H9 (cell line): ENCODE results near the gene MARF1. TPM values are rescaled to one million over a fixed set of nuclear protein-coding genes. Genes with fewer than 3 reads are reported as not detected.

ENCODE experiments used
- DNase-seq: peaks from one replicate; pipeline ENCODE4 v3.0.0-alpha.2; 2017
- H2AFZ ChIP-seq: one replicate; pipeline ENCODE4 v1.6.1; 2013; ENCODE audit warnings: mild to moderate bottlenecking, low read length, control low read depth, moderate library complexity
- H2AK5ac ChIP-seq: 2 replicates; pipeline ENCODE4 v1.6.1; 2013; ENCODE audit warnings: low read length, control low read depth, mixed read lengths; ENCODE audit not compliant: insufficient read length
- H2BK120ac ChIP-seq: one replicate; pipeline ENCODE4 v1.6.1; 2013; ENCODE audit warnings: low read depth, mild to moderate bottlenecking, low read length, control low read depth, inconsistent platforms; ENCODE audit not compliant: poor library complexity, severe bottlenecking
- H2BK12ac ChIP-seq: 2 replicates; pipeline ENCODE4 v1.6.1; 2013; ENCODE audit warnings: low read length, control low read depth, mixed read lengths, low read depth; ENCODE audit not compliant: insufficient read length
- H2BK15ac ChIP-seq: 2 replicates; pipeline ENCODE4 v1.6.1; 2013; ENCODE audit warnings: low read depth, low read length, control low read depth
- H2BK20ac ChIP-seq: one replicate; pipeline ENCODE4 v1.6.1; 2013; ENCODE audit warnings: low read depth, mild to moderate bottlenecking, low read length, control low read depth, inconsistent platforms; ENCODE audit not compliant: poor library complexity, severe bottlenecking
- H2BK5ac ChIP-seq: 2 replicates; pipeline ENCODE4 v1.6.1; 2013; ENCODE audit warnings: low read length, control low read depth, mixed read lengths; ENCODE audit not compliant: insufficient read length
- H3K14ac ChIP-seq: 2 replicates; pipeline ENCODE4 v1.6.1; 2013; ENCODE audit warnings: low read length, control low read depth; ENCODE audit not compliant: insufficient read depth
- H3K18ac ChIP-seq: 2 replicates; pipeline ENCODE4 v1.6.1; 2013; ENCODE audit warnings: low read depth, mild to moderate bottlenecking, mixed read lengths, low read length, control low read depth; ENCODE audit not compliant: insufficient read length
- H3K23ac ChIP-seq: 2 replicates; pipeline ENCODE4 v1.6.1; 2013; ENCODE audit warnings: low read length, control low read depth, mixed read lengths, low read depth; ENCODE audit not compliant: insufficient read length
- H3K23me2 ChIP-seq: 2 replicates; pipeline ENCODE4 v1.6.1; 2013; ENCODE audit warnings: low read depth, mild to moderate bottlenecking, mixed read lengths, low read length, control low read depth; ENCODE audit not compliant: insufficient read length, poor library complexity, severe bottlenecking
- H3K27ac ChIP-seq: 2 replicates; pipeline ENCODE4 v1.5.1; 2013; ENCODE audit warnings: low read length, control low read depth, mixed read lengths, low read depth; ENCODE audit not compliant: insufficient read length
- H3K27me3 ChIP-seq: 2 replicates; pipeline ENCODE4 v1.6.1; 2013; ENCODE audit warnings: low read length, control low read depth, inconsistent platforms; ENCODE audit not compliant: insufficient read depth
- H3K4ac ChIP-seq: 2 replicates; pipeline ENCODE4 v1.6.1; 2013; ENCODE audit warnings: low read depth, mild to moderate bottlenecking, control low read depth, inconsistent platforms, low read length, moderate library complexity
- H3K4me1 ChIP-seq: 2 replicates; pipeline ENCODE4 v1.6.1; 2013; ENCODE audit warnings: low read length, control low read depth, inconsistent platforms; ENCODE audit not compliant: insufficient read depth
- H3K4me2 ChIP-seq: 2 replicates; pipeline ENCODE4 v1.6.1; 2013; ENCODE audit warnings: low read length, control low read depth, mixed read lengths; ENCODE audit not compliant: insufficient read length, insufficient read depth
- H3K56ac ChIP-seq: 2 replicates; pipeline ENCODE4 v1.6.1; 2013; ENCODE audit warnings: low read depth, mild to moderate bottlenecking, mixed read lengths, low read length, control low read depth; ENCODE audit not compliant: insufficient read length
- H3K79me1 ChIP-seq: 2 replicates; pipeline ENCODE4 v1.6.1; 2013; ENCODE audit warnings: low read depth, mild to moderate bottlenecking, moderate library complexity, low read length, control low read depth, inconsistent platforms; ENCODE audit not compliant: insufficient read depth, poor library complexity, severe bottlenecking
- H3K79me2 ChIP-seq: 2 replicates; pipeline ENCODE4 v1.6.1; 2013; ENCODE audit warnings: low read length, control low read depth, inconsistent platforms; ENCODE audit not compliant: insufficient read depth
- H3K9ac ChIP-seq: 2 replicates; pipeline ENCODE4 v1.6.1; 2013; ENCODE audit warnings: low read length, control low read depth, mixed read lengths; ENCODE audit not compliant: insufficient read length; ENCODE audit errors: extremely low read depth
- H3K9me3 ChIP-seq: one replicate; pipeline ENCODE4 v1.6.1; 2013; ENCODE audit warnings: low read depth, low read length, inconsistent platforms; ENCODE audit not compliant: control insufficient read depth
- H3T11ph ChIP-seq: one replicate; pipeline ENCODE4 v1.6.1; 2013; ENCODE audit warnings: mild to moderate bottlenecking, low read length, control low read depth, inconsistent platforms
- H4K20me1 ChIP-seq: one replicate; pipeline ENCODE4 v1.6.1; 2013; ENCODE audit not compliant: control insufficient read depth, insufficient read length, insufficient read depth
- H4K5ac ChIP-seq: 2 replicates; pipeline ENCODE4 v1.6.1; 2013; ENCODE audit warnings: low read depth, mild to moderate bottlenecking, mixed read lengths, low read length, control low read depth; ENCODE audit not compliant: insufficient read length
- H4K8ac ChIP-seq: replicated peaks from 2 replicates; pipeline ENCODE4 v1.6.1; 2013; ENCODE audit warnings: low read length, control low read depth, mixed read lengths, low read depth; ENCODE audit not compliant: insufficient read length
- H4K91ac ChIP-seq: 2 replicates; pipeline ENCODE4 v1.6.1; 2013; ENCODE audit warnings: low read depth, mild to moderate bottlenecking, moderate library complexity, mixed read lengths, low read length, control low read depth; ENCODE audit not compliant: insufficient read length
- H3K27ac Mint-ChIP-seq, 3 experiments: 2 replicates in 2 of 3; 3 replicates in 1 of 3; pipeline ENCODE4 v1.8.0; 2020 to 2021; ENCODE audit warnings: mixed read lengths in 3 of 3, mild to moderate bottlenecking in 1 of 3, moderate library complexity in 1 of 3
- H3K27me3 Mint-ChIP-seq: 2 replicates; pipeline ENCODE4 v1.8.0; 2021; ENCODE audit warnings: low read depth, mild to moderate bottlenecking, moderate library complexity, mixed read lengths
- H3K36me3 Mint-ChIP-seq, 3 experiments: 2 replicates in 2 of 3; 3 replicates in 1 of 3; pipeline ENCODE4 v1.8.0; 2020 to 2021; ENCODE audit warnings: low read depth in 3 of 3, mixed read lengths in 3 of 3; ENCODE audit not compliant: insufficient read depth in 1 of 3
- H3K4me1 Mint-ChIP-seq, 2 experiments: 2 replicates each; pipeline ENCODE4 v1.8.0; 2020; ENCODE audit warnings: mixed read lengths in 2 of 2
- H3K4me3 Mint-ChIP-seq, 2 experiments: 2 replicates in 1 of 2; 3 replicates in 1 of 2; pipeline ENCODE4 v1.8.0; 2020 to 2021; ENCODE audit warnings: mild to moderate bottlenecking in 2 of 2, mixed read lengths in 2 of 2, moderate library complexity in 1 of 2
- H3K9me3 Mint-ChIP-seq, 2 experiments: 2 replicates in 1 of 2; 3 replicates in 1 of 2; pipeline ENCODE4 v1.8.0; 2020; ENCODE audit warnings: mild to moderate bottlenecking in 2 of 2, mixed read lengths in 2 of 2, moderate library complexity in 1 of 2
- WGBS: extraction: QIAGEN DNeasy Blood & Tissue Kit; methylation state at CpG from one replicate; pipeline ENCODE4 v1.1.7; 2013; ENCODE audit warnings: missing lambda C conversion rate, low lambda C conversion rate, mixed read lengths; ENCODE audit not compliant: insufficient read length; ENCODE audit errors: extremely low coverage; 5-methylcytosine and 5-hydroxymethylcytosine counted together
- total RNA-seq: library from RNA; stranded (reverse); gene quantifications from 2 replicates; pipeline ENCODE4 v1.2.1, GENCODE V29; 2021
- TF ChIP-seq, protein P1 (sequence below): fragments of 200-600 bp; sonication (generic); conservative IDR thresholded peaks from 3 replicates; pipeline ENCODE4 v1.8.0; 2021; ENCODE audit warnings: antibody characterized with exemption, mild to moderate bottlenecking

Gene MARF1
- total RNA-seq, 1 experiment from 2014 or later = 23.3 TPM

- Histone ChIP-seq H2AK5ac (no peak overlapping the region), H3K79me1 (peaks cover 3% of the 10 kb centered on the region), H4K20me1 (no peaks in the 10 kb centered on the region), H2BK15ac (no peak overlapping the region), H3K14ac (no peak overlapping the region), H3K9me3 (no peaks in the 10 kb centered on the region), H3K27me3 (no peaks in the 10 kb centered on the region), H3K23me2 (peaks cover 4% of the 10 kb centered on the region), H2BK120ac (no peak overlapping the region), H3K4me1 (no peaks in the 10 kb centered on the region), H3K27ac (no peak overlapping the region), H2BK20ac (no peak overlapping the region), H3K4ac (no peak overlapping the region), H3K9ac (peak overlapping the region; percentile 74), H3K4me2 (peak overlapping the region; percentile 63), H3K79me2 (peaks cover 6% of the 10 kb centered on the region), H4K8ac (no peak overlapping the region), H2BK5ac (no peak overlapping the region), H3K56ac (no peak overlapping the region), H4K5ac (no peak overlapping the region), H2BK12ac (no peak overlapping the region), H3K18ac (no peak overlapping the region), H3T11ph (no peak overlapping the region), H4K91ac (no peak overlapping the region), H3K23ac (no peak overlapping the region), H2AFZ (no peak overlapping the region)
- H3K4me3 Mint-ChIP-seq = peak overlapping the region; percentile 85 to 90
- no CpG with 5 or more reads among the region's 15 CpGs for WGBS
- peaks cover 15 to 16% of the 10 kb centered on the region in 2 experiments for H3K4me1 Mint-ChIP-seq
- H3K27ac Mint-ChIP-seq = peak overlapping the region in 2 of 3 experiments; percentile 65 to 90; a peak in 3 of 7 replicates
- peaks cover 12 to 21% (median 21%) of the 10 kb centered on the region in 3 experiments; a peak in 6 of 7 replicates for H3K36me3 Mint-ChIP-seq
- no peaks in the 10 kb centered on the region for H3K27me3 Mint-ChIP-seq
- no peaks in the 10 kb centered on the region for H3K9me3 Mint-ChIP-seq
- TF ChIP-seq, protein P1, sequence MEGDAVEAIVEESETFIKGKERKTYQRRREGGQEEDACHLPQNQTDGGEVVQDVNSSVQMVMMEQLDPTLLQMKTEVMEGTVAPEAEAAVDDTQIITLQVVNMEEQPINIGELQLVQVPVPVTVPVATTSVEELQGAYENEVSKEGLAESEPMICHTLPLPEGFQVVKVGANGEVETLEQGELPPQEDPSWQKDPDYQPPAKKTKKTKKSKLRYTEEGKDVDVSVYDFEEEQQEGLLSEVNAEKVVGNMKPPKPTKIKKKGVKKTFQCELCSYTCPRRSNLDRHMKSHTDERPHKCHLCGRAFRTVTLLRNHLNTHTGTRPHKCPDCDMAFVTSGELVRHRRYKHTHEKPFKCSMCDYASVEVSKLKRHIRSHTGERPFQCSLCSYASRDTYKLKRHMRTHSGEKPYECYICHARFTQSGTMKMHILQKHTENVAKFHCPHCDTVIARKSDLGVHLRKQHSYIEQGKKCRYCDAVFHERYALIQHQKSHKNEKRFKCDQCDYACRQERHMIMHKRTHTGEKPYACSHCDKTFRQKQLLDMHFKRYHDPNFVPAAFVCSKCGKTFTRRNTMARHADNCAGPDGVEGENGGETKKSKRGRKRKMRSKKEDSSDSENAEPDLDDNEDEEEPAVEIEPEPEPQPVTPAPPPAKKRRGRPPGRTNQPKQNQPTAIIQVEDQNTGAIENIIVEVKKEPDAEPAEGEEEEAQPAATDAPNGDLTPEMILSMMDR = no peak
- no peak for DNase-seq
Observed at GRCh38 chr16:15641753-15642556, 999 bp downstream of the MARF1 start.
